GM19438 (cell line): ENCODE data around the gene MFSD6.

Source experiments
- ATAC-seq: cut with Tn5 transposase; IDR thresholded peaks from one replicate; pipeline ENCODE4 v1.9.1; 2021; ENCODE audit warnings: low read depth; ENCODE audit not compliant: unreplicated experiment

MFSD6 gene

DNA sequence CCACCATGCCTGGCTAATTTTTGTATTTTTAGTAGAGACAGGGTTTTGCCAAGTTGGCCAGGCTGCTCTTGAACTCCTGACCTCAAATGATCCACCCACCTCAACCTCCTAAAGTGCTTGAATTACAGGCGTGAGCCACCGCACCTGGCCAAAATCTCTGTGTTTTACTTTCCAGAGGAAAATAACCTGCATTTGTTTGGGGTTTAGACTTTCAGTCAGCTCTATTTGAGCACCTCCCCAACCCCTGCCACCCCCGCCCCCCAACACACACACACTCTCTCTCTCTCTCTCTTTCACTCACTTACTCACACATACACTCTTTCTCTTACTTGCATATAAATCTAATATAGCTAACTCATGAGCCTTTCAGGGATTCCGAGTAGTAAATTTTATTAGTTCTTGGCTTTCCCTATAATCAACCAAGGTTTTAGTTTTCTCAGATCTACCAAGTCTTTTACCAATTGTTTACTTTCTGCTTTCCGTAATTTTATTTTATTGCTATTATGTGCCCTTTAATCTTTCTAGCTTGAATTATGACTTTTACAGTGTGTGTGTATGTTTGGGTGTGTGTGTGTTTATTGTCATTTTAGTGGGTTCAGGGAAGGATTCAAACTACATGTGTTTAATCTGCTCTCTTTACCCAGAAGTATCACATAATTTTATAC is 24.5 kb downstream of the MFSD6 start:
- ATAC-seq = no peak

DNA sequence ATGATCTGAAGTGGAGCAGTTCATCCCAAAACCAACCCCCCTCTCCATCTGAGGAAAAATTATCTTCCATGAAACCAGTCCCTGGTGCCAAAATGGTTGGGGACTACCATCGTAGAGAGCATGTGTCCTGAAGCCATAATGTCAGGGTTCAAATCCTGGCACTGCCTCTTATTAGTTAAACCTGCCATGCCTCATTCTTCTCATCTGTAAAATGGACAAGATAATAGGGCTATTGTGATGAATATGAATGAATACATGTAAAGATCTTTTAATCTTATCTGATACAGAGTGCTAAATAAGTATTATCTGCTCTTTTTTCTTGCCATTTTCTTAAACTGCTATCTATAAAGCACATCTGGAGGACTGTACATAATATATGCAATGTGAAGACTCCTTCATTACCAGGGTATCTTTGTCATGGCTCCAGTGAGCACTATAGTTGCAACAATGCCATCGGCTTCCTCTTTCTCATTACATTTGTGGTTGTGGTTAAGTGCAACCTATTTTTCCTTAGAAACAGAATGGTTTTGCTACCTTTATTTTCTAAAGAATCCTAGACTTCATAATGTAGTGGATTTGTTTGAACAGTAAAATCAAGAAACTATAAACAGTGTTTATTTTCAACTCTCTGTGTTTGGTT is 27.0 kb downstream of the MFSD6 start:
- no peak for ATAC-seq

DNA sequence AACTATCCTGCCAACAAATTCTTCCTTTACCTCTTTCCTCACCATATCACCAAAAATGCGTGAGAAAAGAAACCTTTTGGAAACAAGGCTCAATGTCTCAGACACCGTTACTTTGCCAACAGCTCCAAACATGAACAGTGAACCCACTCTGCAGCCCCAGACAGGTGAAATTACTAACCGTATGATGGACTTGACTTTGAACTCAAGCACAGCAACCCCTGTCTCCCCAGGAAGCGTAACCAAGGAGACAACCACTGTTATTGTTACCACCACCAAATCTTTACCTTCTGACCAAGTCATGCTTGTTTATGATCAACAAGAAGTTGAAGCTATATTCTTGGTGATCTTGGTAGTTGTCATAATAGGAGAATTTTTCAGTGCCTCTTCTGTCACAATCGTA is 28.4 kb downstream of the MFSD6 start:
- no peak for ATAC-seq

DNA sequence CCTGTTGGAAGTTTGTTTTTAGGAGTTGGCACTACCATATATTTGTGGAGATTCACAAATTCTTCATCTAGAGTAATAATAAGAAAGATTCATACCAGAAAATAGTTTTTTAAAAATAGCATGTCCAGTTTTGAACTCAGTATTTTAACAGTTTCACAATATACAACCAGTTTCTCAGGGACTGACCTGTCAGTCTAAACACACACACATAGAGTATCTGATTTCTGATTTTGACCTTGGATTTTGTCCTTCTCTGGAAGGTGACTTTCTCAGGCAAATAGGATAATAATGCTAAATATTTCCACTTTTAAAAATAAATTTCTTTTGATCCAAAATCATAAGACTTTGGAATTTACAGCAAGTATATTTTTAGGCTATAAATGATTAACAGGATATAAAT is 32.0 kb downstream of the MFSD6 start:
- no peak for ATAC-seq

DNA sequence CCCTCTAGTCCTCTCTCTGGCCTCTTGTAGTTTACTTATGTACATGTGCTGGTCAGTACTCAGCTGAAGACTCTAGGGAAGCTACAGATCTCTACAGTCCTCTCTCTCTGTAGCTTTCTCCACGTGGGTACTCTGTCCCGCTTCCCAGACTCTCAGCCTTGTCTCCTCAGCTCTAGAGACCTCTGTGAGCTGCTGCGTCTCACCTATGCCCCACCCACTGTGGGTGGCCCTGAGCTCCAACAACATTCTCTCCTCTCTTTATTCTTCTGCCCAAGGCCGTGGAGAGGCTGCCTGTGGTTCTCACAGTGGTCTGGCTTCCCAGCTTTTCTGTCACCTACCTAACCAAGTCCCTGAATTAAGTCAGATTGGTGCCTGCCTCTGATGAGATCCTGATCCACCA is 33.4 kb downstream of the MFSD6 start:
- ATAC-seq = no peak

DNA sequence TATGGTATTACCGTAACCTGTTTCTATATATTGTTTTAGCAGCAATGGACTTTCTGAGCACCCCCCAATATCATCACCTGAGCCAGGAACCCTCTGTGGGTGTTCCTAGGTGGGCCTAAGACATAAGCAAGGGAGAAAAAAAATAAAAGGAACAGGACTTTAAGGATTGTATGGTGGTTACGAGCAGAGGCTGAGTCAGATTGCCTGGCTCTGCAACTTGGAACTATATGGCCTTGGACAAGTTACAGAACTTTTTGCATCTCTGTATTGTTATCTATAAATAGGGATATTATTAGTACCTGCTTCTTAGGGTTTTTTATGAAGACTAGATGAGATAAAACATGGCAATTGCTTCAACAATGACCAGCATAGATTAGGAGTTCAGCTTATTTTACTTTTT is 34.9 kb downstream of the MFSD6 start:
- no peak for ATAC-seq

DNA sequence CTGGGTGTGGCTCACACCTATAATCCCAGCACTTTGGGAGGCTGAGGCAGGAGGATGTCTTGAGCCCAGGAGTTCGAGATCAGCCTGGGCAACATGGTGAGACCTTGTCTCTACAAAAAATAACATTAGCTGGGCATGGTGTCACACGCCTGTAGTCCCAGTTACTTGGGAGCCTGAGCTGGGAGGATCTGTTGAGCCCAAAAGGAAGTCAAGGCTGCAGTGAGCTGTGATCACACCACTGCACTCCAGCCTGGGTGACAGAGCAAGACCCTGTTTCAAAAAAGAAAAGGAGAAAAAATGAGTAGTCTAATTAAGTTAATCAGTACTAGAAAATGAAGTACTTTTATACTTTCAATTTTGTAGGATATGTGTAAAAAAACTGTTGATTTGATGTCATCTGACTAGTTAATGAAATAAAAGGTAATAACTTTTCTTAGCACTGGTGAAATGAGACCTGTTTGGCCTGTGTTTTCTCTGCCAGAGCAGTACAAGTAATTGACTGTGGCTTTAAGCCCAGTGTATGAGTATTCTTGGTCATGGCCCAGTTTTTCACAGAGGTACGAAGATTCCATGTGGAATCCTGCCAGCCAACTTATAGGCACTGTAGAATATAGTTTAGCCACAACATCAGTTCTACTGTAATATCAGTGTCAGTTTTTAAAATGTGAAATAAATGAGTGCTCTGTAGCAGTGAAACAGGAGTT is 35.8 kb downstream of the MFSD6 start:
- no peak for ATAC-seq

DNA sequence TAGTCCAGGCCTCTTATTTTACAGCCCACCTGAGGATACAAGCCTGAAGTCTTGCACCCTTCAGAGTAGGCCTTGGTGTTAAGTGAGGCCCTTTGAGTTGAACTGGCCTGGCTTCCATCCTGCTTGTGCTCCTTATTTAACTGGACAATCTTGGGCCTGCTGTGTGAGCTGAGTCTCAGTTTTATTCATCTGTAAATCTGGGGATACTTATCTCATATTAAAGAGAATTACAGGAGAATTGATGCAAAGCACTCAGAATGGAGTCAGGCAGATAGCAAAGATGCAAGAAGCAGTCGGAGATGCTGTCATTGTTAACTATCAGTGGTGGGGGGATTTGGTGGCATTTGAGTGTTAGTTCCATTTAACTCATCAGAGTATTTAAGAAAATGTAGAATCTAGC is 36.8 kb downstream of the MFSD6 start:
- ATAC-seq = no peak

DNA sequence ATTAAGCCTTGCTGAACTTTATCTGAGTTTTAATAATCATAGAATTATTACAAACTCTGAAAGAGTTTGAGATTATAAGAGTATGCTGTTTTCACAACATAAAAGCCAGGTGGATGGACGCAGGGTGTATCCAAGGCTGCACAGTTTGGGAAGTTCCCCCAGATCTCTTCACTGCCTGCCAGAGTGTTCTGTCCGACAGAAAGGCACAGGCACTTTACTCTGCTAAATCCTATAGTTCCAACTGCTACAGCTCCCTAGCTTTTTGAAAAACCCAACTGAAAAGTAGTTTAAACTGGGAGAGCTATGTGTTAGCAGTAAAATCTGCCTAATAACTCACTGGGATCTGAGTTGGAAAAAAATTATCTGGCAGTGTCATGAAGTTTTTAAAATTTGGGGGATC is 38.0 kb downstream of the MFSD6 start:
- no peak for ATAC-seq

DNA sequence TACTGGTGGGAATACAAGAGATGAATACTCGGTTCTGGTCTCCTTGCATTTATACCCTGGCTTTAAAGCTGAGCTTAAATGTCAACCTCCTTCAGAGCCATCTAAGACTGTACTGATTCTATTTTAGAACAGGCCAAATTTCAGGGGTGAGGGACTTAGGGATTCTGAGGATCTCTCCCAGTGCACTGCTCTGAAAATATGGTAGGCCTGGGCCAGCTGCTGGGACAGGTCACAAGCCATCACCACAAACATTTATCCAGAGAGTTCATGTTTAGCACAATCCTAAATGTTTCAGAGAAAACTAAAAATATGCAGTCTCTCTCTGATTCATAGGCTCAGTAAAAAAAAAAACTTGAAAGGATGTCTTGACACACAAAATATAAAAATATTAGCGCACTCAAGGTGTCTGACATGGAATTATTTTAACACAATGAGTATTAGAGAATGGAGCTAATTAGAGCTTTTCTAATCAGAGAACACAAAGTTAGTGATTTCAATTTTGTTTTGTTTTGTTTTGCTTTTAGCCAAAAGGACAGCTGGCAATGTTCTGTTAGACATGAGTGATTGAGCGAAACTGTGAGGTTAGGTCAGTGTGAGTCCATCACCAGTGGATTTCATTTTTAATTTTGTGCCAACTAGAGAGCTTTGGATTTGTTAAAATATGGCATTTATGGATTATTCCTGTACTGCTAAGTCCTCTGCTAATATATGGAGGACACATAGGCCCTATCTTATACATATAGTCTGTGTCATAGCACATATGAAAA is 38.8 kb downstream of the MFSD6 start:
- ATAC-seq = no peak

DNA sequence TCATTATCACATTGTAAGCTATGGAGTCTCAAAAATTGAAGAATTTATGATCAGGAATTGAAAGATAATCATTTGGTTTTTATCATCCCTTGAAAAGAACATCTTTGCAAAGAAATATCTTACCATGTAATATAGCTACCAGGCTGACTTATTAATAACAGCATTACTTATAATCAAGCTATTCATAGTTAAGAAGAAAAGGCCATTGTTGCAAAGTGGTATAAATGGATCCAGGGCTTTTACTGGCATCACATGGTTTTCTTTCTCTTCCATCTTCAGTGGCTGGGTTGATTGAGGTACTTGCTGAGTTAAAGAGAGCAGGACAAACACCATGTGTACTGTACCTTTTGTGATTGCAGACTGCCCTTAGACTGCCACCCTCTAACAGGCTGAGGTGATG is 39.6 kb downstream of the MFSD6 start:
- no peak for ATAC-seq

DNA sequence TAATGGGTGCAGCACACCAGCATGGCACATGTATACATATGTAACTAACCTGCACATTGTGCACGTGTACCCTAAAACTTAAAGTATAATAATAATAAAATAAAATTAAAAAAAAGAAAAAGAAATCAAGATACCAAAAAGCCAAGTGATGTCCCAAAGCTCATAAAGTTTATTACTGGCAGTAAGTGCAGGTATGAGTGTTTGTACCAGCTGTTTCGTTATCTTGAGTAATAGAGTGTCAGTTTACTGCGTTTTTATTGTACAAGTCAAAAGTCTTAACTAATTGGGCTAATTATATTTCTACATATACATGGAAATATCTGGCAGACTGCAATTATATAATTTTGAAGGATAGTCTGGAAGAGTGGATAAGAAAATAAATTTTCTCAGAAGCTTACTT is 41.8 kb downstream of the MFSD6 start:
- ATAC-seq = no peak

DNA sequence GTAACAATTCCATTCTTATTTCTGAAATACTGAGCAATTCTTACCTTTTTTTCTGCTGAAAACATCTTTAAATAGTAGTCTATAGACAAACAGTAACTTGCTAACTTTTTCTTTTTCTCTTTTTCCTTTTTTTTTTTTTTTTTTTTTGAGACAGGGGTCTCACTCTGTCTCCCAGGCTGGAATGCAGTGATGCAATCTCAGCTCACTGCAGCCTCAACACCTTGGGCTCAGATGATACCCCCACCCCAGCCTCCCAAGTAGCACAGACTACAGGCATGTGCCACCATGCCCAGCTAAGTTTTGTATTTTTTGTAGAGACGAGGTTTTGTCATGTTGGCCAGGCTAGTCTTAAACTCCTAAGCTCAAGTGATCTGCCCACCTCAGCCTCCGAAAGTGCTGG is 42.2 kb downstream of the MFSD6 start:
- no peak for ATAC-seq

DNA sequence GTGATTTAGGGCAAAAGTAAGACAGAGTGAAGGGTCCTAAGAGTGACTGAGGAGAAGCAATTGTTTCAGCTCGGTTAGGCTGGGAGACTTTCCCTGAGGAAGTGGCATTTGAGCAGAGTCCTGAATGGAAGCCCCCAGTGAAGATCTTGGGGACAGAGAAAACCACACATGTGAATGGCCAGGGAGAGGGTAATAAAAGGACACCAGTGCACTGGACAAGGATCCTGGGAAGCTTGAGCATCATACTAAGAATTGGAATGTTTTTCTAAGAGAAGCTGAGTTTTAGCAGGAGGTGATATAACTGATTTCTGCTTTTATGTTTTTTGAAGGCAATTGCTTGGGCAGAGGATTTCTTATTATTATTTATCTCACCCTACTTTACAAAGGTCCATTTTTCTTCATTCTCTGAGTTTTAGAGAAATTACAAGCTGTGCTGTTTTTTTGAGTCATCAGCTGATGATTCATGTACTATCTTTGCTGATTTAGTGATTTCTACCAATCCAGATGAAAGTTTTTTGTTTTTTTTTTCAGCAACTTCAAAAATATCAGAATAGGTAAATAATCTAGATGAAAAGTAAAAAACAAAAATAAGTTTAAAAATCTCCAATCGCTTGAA is 43.5 kb downstream of the MFSD6 start:
- no peak for ATAC-seq

DNA sequence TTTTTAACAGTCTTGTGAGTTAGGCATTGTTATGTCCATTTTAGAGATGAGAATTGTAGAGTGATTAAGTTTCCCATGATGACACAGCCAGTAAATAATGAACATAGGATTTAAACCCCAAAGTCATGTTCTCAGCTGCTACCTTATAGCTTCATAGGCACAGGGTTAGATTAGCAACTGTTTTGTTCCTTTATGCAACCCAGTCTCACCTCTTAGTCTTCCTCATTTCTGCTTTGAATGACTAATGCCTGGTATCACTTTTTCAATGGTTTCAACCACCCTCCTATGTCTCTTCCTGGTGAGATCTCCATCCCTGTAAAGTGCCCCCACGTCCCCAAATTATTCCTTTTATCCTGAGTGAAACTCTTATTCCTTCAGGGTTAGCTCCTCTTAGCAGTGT is 44.3 kb downstream of the MFSD6 start:
- ATAC-seq = no peak

DNA sequence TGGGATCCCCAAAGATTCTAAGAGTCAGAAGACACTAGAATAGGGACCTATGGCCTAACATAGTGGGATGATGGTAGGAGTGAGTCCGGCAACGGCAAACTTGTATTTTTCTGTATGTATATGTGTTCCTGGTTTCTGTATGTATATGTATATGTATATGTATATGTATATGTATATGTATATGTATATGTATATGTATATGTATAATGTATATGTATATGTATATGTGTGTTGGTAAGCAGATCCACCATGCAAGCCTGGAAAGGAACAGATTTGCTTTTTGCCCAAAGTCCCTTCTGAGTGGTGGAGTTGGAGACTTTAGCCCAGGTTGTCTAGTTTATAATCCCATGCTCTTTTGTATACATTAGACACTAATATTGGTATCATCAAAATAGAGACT is 46.6 kb downstream of the MFSD6 start:
- ATAC-seq = no peak

DNA sequence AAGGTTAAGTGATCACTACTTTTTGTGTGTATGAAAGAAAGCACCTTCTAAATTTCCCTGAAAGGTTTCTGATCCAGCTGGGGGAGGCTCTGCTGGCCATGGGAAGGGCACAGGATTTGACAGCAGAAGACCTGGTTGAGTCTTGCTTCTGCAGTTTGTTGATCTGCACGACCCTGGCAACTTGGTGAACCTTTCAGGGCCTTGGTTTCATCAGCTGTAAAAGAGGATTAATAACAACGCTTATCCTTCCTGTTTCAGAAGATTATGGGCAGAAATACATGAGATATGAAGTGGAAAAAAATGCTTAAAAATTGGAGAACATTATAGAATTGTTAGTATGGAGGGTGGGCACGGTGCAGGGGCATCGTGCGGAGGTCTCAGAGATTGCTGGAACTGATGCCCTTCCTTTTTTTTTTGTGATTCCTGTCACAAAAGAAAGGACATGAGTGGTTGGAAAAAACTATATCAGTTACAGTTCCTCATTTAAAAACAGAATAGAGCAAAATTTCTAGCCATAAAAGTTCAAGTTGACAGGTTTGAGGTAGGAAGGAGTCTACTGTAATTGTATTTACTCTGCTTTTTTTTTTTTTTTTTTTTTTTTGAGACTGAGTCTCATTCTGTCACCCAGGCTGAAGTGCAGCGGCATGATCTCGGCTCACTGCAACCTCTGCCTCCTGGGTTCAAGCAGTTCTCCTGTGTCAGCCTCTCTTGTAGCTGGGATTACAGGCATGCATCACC is 47.4 kb downstream of the MFSD6 start:
- ATAC-seq = no peak

DNA sequence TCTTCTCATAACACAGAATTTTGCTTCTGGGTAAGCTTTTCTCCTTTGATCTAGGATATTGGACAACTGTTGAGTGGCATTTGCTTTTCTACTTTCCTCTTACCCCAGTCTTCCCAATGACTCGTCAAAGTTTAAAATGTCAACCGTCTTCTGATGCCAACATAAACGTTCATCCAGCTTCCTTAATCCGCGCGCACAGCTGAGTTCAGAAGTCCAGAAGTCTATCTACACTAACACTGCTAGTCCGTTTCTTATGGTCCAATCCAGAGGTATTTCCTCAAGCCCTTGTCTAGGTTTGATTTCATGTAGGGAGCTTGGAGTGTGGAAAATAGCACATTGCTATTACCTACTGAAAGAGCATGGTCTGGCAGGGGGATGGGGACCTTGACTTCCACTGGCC is 48.7 kb downstream of the MFSD6 start:
- ATAC-seq = no peak

DNA sequence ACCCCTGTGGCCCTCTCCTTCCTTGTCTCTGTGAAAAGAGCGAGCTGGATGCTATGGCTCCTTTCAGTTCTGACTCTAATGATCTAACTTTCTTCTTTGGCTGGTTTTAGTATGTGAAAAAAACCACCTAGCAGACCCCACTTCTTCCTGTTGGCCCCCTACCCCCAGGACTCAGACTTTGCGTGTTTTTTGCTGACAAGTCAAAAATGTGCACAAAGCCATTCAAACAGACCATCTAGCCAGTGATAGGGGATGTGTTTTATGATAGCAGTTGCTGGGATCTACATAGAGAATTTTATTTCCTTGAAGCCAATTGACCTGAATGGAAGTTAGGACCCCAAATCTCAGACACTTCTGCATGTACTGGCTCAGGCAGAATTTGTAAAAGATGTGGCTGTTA is 49.1 kb downstream of the MFSD6 start:
- ATAC-seq = no peak

DNA sequence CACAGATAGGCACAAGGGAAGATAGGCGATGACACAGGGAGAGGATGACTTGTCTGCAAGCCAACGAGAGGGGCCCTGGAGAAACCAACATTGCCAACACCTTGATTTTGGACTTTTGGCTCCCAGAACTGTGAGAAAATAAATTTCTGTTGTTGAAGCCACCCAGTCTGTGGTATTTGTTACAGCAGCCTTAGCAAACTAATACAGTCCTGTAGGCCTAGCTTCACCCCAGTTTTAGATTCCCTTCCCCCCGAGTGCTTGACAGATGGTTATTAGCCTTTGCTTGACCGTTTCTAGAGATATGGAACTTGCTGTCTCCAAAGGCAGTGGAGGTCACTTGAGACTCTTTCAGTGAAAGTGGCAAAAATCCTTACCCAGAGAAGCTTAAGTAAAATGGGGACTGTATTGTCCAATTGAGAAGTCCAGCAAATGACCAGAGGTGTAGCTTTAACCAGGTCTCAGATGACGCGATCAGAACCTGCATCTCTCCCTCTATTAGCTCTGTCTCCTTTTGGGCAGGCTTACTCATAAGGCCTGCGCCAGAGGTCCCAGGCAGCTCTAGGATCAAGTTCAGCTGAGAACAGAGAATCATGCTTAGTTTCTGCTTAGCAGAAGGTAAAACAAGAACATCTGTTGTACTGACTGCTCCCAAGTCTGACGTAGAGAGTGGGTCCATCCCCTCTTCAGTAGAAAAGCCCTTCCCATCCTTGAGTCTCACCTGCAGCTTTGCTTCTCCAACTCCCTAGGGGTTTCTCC is 50.4 kb downstream of the MFSD6 start:
- ATAC-seq = no peak
